ENCODE measurements around the gene PRSS22.

- TF ChIP-seq CTCF (IDR thresholded peaks at IDR 0.05; ENCODE audit: insufficient read depth, low read length, poor library complexity, severe bottlenecking) (no peak), EZH2phosphoT487 (conservative IDR thresholded peaks at IDR 0.05; ENCODE audit: low read length) (no peak)
These were observed 44.2 kb downstream of the PRSS22 start for GRCh38 chr16:2813771-2814221.

All from SU-DHL-6 (cell line).